Hepatocyte (in vitro differentiated cells): ENCODE results near the gene XPO1.

Experiments used
- EZH2 ChIP-seq: fragments of 200-600 bp; sonication (generic); IDR thresholded peaks from 2 replicates; pipeline ENCODE4 v1.6.1; 2016; ENCODE audit warnings: antibody characterized with exemption, mild to moderate bottlenecking, borderline replicate concordance
- EZH2phosphoT487 ChIP-seq: fragments of 200-600 bp; sonication (generic); IDR thresholded peaks from one replicate; pipeline ENCODE4 v1.6.1; 2018; ENCODE audit warnings: antibody characterized with exemption, mild to moderate bottlenecking, low read depth, moderate library complexity; ENCODE audit not compliant: unreplicated experiment, severe bottlenecking
- TF ChIP-seq, protein P1 (sequence below): fragments of 200-600 bp; sonication (generic); IDR thresholded peaks from 2 replicates; pipeline ENCODE4 v1.5.1; 2016; ENCODE audit warnings: antibody characterized with exemption, mild to moderate bottlenecking; ENCODE audit not compliant: poor library complexity

- TF ChIP-seq, protein P1, sequence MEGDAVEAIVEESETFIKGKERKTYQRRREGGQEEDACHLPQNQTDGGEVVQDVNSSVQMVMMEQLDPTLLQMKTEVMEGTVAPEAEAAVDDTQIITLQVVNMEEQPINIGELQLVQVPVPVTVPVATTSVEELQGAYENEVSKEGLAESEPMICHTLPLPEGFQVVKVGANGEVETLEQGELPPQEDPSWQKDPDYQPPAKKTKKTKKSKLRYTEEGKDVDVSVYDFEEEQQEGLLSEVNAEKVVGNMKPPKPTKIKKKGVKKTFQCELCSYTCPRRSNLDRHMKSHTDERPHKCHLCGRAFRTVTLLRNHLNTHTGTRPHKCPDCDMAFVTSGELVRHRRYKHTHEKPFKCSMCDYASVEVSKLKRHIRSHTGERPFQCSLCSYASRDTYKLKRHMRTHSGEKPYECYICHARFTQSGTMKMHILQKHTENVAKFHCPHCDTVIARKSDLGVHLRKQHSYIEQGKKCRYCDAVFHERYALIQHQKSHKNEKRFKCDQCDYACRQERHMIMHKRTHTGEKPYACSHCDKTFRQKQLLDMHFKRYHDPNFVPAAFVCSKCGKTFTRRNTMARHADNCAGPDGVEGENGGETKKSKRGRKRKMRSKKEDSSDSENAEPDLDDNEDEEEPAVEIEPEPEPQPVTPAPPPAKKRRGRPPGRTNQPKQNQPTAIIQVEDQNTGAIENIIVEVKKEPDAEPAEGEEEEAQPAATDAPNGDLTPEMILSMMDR: no peak
- TF ChIP-seq EZH2: no peak
- TF ChIP-seq EZH2phosphoT487: no peak
Measured at GRCh38 chr2:61439241-61440002, 98.7 kb downstream of the XPO1 start.
